Endothelial cell of umbilical vein (primary cell): Measurements from ENCODE around the gene PTPRK.

Source experiments
- POLR2A ChIP-seq: IDR thresholded peaks from 2 replicates; pipeline ENCODE4 v1.6.1; 2012; ENCODE audit warnings: low read depth, mild to moderate bottlenecking, control low read depth, low read length
- TF ChIP-seq, protein P1 (sequence below), 2 donors: IDR thresholded peaks; 1 replicate in 1 of 2; 2 replicates in 1 of 2; pipeline ENCODE4 v1.5.1; 2011; ENCODE audit warnings: low read length in 2 of 2, mild to moderate bottlenecking in 2 of 2, moderate library complexity in 2 of 2, control low read depth in 1 of 2, inconsistent platforms in 1 of 2, low read depth in 1 of 2; ENCODE audit not compliant: insufficient read depth in 1 of 2; ENCODE audit errors: extremely low read depth in 1 of 2
- TF ChIP-seq, protein P2 (sequence below): IDR thresholded peaks from 2 replicates; pipeline ENCODE4 v1.6.1; 2011; ENCODE audit not compliant: insufficient read depth, insufficient read length

DNA sequence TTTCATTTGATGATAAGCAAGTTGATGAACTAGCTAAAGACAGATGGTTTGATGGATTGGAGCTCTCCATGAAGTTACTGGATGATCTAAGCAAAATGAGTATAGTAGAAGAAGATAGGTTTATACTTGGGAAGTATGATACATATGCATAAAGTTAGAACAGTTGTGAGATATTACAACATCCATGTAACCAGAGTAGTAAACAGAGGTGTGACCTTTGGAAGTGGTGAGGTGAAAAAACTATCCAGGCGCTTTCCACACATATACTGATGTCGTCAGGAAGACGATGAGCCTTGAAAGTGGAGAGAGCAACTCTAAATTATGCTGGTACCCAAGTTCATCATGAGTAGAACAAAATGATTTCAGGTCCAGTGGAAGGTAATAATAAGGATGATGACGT lies 271.0 kb downstream of the PTPRK start:
- TF ChIP-seq, protein P1, sequence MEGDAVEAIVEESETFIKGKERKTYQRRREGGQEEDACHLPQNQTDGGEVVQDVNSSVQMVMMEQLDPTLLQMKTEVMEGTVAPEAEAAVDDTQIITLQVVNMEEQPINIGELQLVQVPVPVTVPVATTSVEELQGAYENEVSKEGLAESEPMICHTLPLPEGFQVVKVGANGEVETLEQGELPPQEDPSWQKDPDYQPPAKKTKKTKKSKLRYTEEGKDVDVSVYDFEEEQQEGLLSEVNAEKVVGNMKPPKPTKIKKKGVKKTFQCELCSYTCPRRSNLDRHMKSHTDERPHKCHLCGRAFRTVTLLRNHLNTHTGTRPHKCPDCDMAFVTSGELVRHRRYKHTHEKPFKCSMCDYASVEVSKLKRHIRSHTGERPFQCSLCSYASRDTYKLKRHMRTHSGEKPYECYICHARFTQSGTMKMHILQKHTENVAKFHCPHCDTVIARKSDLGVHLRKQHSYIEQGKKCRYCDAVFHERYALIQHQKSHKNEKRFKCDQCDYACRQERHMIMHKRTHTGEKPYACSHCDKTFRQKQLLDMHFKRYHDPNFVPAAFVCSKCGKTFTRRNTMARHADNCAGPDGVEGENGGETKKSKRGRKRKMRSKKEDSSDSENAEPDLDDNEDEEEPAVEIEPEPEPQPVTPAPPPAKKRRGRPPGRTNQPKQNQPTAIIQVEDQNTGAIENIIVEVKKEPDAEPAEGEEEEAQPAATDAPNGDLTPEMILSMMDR (IDR thresholded peaks at IDR 0.05; ENCODE audit: extremely low read depth in 1 of 2, insufficient read depth in 1 of 2, low read depth in 1 of 2, low read length in 2 of 2) = no peak
- no peak for TF ChIP-seq POLR2A
- TF ChIP-seq, protein P2, sequence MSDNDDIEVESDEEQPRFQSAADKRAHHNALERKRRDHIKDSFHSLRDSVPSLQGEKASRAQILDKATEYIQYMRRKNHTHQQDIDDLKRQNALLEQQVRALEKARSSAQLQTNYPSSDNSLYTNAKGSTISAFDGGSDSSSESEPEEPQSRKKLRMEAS = no peak
